Measurements from ENCODE around the gene SLC35F4. TPM values are rescaled to one million over a fixed set of nuclear protein-coding genes. Genes with fewer than 3 reads are reported as not detected.

The SLC35F4 gene
- total and polyA plus RNA-seq, 2 of the 8 experiments (the other 6 are each of a cell fraction or from before 2014, with no cell fraction given), result not detected

- TF ChIP-seq KDM1A (IDR thresholded peaks at IDR 0.05; ENCODE audit: borderline replicate concordance, low read length) (no peak), MAX (IDR thresholded peaks at IDR 0.05) (no peak), RNF2 (IDR thresholded peaks at IDR 0.05; ENCODE audit: borderline replicate concordance, low read depth, low read length, missing control alignments, poor library complexity, severe bottlenecking) (no peak), BACH1 (IDR thresholded peaks at IDR 0.05; ENCODE audit: low read length) (no peak), BRCA1 (IDR thresholded peaks at IDR 0.05; ENCODE audit: low read depth, low read length) (no peak), CHD7 (IDR thresholded peaks at IDR 0.05; ENCODE audit: insufficient replicate concordance, low read length) (no peak), SP2 (IDR thresholded peaks at IDR 0.05; ENCODE audit: low read length) (no peak), SIRT6 (IDR thresholded peaks at IDR 0.05; ENCODE audit: low read length) (no peak)
Observed at GRCh38 chr14:57865066-57865402, 858 bp downstream of the SLC35F4 start (continued).
